Neural cell (in vitro differentiated cells): ENCODE data around the gene DSCAML1. TPM values are rescaled to one million over a fixed set of nuclear protein-coding genes. Genes with fewer than 3 reads are reported as not detected.

Source experiments
- H2AFZ ChIP-seq: fragments of 200-600, 300-800 bp; sonication (generic), shearing (Covaris generic); 2 replicates; pipeline ENCODE4 v1.6.0; 2014; ENCODE audit warnings: low read depth, mild to moderate bottlenecking, antibody characterized with exemption, low read length, moderate library complexity
- H3F3A ChIP-seq: fragments of 200-600 bp; shearing (Covaris generic); 2 replicates; pipeline ENCODE4 v1.6.1; 2016; ENCODE audit warnings: mild to moderate bottlenecking, moderate library complexity, mixed read lengths, antibody characterized with exemption, low read length; ENCODE audit not compliant: insufficient read depth, poor library complexity, severe bottlenecking
- H3K27ac ChIP-seq: fragments of 200-600, 300-800 bp; sonication (generic), shearing (Covaris generic); 2 replicates; pipeline ENCODE4 v1.5.1; 2014; ENCODE audit warnings: mild to moderate bottlenecking, low read length, moderate library complexity
- H3K27me3 ChIP-seq: fragments of 300-800, 200-600 bp; sonication (generic), shearing (Covaris generic); 2 replicates; pipeline ENCODE4 v1.6.0; 2014; ENCODE audit warnings: mild to moderate bottlenecking, low read depth, low read length, moderate library complexity; ENCODE audit not compliant: insufficient read depth
- H3K36me3 ChIP-seq: fragments of 300-800, 200-600 bp; sonication (generic), shearing (Covaris generic); 2 replicates; pipeline ENCODE4 v1.5.1; 2014; ENCODE audit warnings: mild to moderate bottlenecking, antibody characterized with exemption, low read length, moderate library complexity; ENCODE audit not compliant: insufficient read depth
- H3K4me2 ChIP-seq: fragments of 300-800, 200-600 bp; sonication (generic), shearing (Covaris generic); 2 replicates; pipeline ENCODE4 v1.6.0; 2014; ENCODE audit warnings: mild to moderate bottlenecking, low read length
- H3K4me3 ChIP-seq: fragments of 300-800, 200-600 bp; sonication (generic), shearing (Covaris generic); 2 replicates; pipeline ENCODE4 v1.5.1; 2014; ENCODE audit warnings: mild to moderate bottlenecking, low read length, moderate library complexity
- H3K79me2 ChIP-seq: fragments of 200-600 bp; shearing (Covaris generic); replicated peaks from 2 replicates; pipeline ENCODE4 v1.6.0; 2014; ENCODE audit warnings: mild to moderate bottlenecking, low read length, moderate library complexity; ENCODE audit not compliant: insufficient read depth
- H3K9ac ChIP-seq: fragments of 300-800, 200-600 bp; sonication (generic), shearing (Covaris generic); 2 replicates; pipeline ENCODE4 v1.6.1; 2016; ENCODE audit warnings: mild to moderate bottlenecking, low read length, mixed read lengths
- H3K9me2 ChIP-seq: fragments of 200-600 bp; shearing (Covaris generic); 2 replicates; pipeline ENCODE4 v1.6.1; 2016; ENCODE audit warnings: mild to moderate bottlenecking, low read length, mixed read lengths; ENCODE audit not compliant: insufficient read depth
- H3K9me3 ChIP-seq: fragments of 200-600, 300-800 bp; sonication (generic), shearing (Covaris generic); 2 replicates; pipeline ENCODE4 v1.6.1; 2016; ENCODE audit warnings: mild to moderate bottlenecking, mixed run types, low read length, moderate library complexity, mixed read lengths
- H4K20me1 ChIP-seq: fragments of 200-600 bp; shearing (Covaris generic); 2 replicates; pipeline ENCODE4 v1.6.1; 2016; ENCODE audit warnings: mild to moderate bottlenecking, mixed run types; ENCODE audit not compliant: insufficient read depth
- CTCF ChIP-seq: fragments of 450-650 bp; IDR thresholded peaks from 2 replicates; pipeline ENCODE4 v1.5.1; 2014; ENCODE audit warnings: antibody characterized with exemption, mild to moderate bottlenecking, moderate library complexity; ENCODE audit not compliant: poor library complexity, severe bottlenecking
- EP300 ChIP-seq: fragments of 450-650 bp; conservative IDR thresholded peaks from 2 replicates; pipeline ENCODE4 v1.6.1; 2014; ENCODE audit warnings: antibody characterized with exemption, mild to moderate bottlenecking, moderate library complexity; ENCODE audit not compliant: poor library complexity, severe bottlenecking
- EZH2 ChIP-seq: fragments of 200-600, 300-800 bp; shearing (Covaris generic), sonication (generic); IDR thresholded peaks from 2 replicates; pipeline ENCODE4 v1.6.1; 2014; ENCODE audit warnings: antibody characterized with exemption, low read length, borderline replicate concordance, mild to moderate bottlenecking; ENCODE audit not compliant: insufficient read depth, poor library complexity, severe bottlenecking
- MXI1 ChIP-seq: fragments of 450-650 bp; conservative IDR thresholded peaks from 2 replicates; pipeline ENCODE4 v1.6.1; 2014; ENCODE audit warnings: antibody characterized with exemption, mild to moderate bottlenecking; ENCODE audit not compliant: poor library complexity, severe bottlenecking
- POLR2AphosphoS5 ChIP-seq: IDR thresholded peaks from 2 replicates; pipeline ENCODE4 v1.6.1; 2012
- RAD21 ChIP-seq: fragments of 450-650 bp; conservative IDR thresholded peaks from 2 replicates; pipeline ENCODE4 v1.6.1; 2014; ENCODE audit warnings: antibody characterized with exemption, mild to moderate bottlenecking, moderate library complexity
- REST ChIP-seq: IDR thresholded peaks from 2 replicates; pipeline ENCODE4 v1.6.1; 2012; ENCODE audit warnings: borderline replicate concordance
- SMC3 ChIP-seq: fragments of 450-650 bp; conservative IDR thresholded peaks from 2 replicates; pipeline ENCODE4 v1.6.1; 2014; ENCODE audit warnings: antibody characterized with exemption, mild to moderate bottlenecking, moderate library complexity; ENCODE audit not compliant: poor library complexity
- TAF1 ChIP-seq: IDR thresholded peaks from 2 replicates; pipeline ENCODE4 v1.6.1; 2012; ENCODE audit warnings: low read depth
- polyA plus RNA-seq: library from polyadenylated mRNA; depleted of rRNA; stranded (reverse); fragments of >200 nt; gene quantifications from 2 replicates; pipeline ENCODE4 v1.2.3, GENCODE V29; 2014

Gene DSCAML1
- polyA plus RNA-seq, 1 donor from 2014 or later: 1.3 TPM

- Histone ChIP-seq H3K4me2 (no peak overlapping the region), H4K20me1 (no peaks in the 10 kb centered on the region), H3K79me2 (no peaks in the 10 kb centered on the region), H3K36me3 (no peaks in the 10 kb centered on the region), H3K9me2 (no peaks in the 10 kb centered on the region), H2AFZ (no peak overlapping the region), H3F3A (no peaks in the 10 kb centered on the region), H3K9me3 (no peaks in the 10 kb centered on the region), H3K27ac (no peak overlapping the region), H3K9ac (no peak overlapping the region), H3K27me3 (no peaks in the 10 kb centered on the region), H3K4me3 (no peak overlapping the region)
- TF ChIP-seq RAD21: no peak
Observed at GRCh38 chr11:117417856-117418255, 379.2 kb downstream of the DSCAML1 start.

GRCh38 chr11:117417342-117417741 is 379.7 kb downstream of the DSCAML1 start:
- Histone ChIP-seq H3F3A (no peaks in the 10 kb centered on the region), H3K27me3 (no peaks in the 10 kb centered on the region), H3K9me2 (no peaks in the 10 kb centered on the region), H3K9ac (no peak overlapping the region), H2AFZ (no peak overlapping the region), H3K79me2 (no peaks in the 10 kb centered on the region), H3K36me3 (no peaks in the 10 kb centered on the region), H3K27ac (no peak overlapping the region), H3K4me3 (no peak overlapping the region), H3K4me2 (no peak overlapping the region), H3K9me3 (no peaks in the 10 kb centered on the region), H4K20me1 (no peaks in the 10 kb centered on the region)
- TF ChIP-seq SMC3: no peak
- TF ChIP-seq MXI1: no peak
- TF ChIP-seq RAD21: no peak
- TF ChIP-seq POLR2AphosphoS5: no peak
- TF ChIP-seq TAF1: no peak
- no peak for TF ChIP-seq EZH2
- TF ChIP-seq REST: no peak
- TF ChIP-seq CTCF: no peak
- TF ChIP-seq EP300: no peak

- Histone ChIP-seq H3K9ac (no peak overlapping the region), H3K4me3 (no peak overlapping the region), H4K20me1 (no peaks in the 10 kb centered on the region), H3K36me3 (no peaks in the 10 kb centered on the region), H3K79me2 (no peaks in the 10 kb centered on the region), H2AFZ (no peak overlapping the region), H3K9me3 (no peaks in the 10 kb centered on the region), H3K4me2 (no peak overlapping the region), H3K9me2 (no peaks in the 10 kb centered on the region), H3F3A (no peaks in the 10 kb centered on the region), H3K27me3 (no peaks in the 10 kb centered on the region), H3K27ac (no peak overlapping the region)
- no peak for TF ChIP-seq REST
- no peak for TF ChIP-seq MXI1
- no peak for TF ChIP-seq CTCF
- no peak for TF ChIP-seq EP300
- TF ChIP-seq SMC3: no peak
- no peak for TF ChIP-seq TAF1
- no peak for TF ChIP-seq EZH2
- no peak for TF ChIP-seq RAD21
- TF ChIP-seq POLR2AphosphoS5: no peak
Observed at GRCh38 chr11:117415358-117415896, 381.6 kb downstream of the DSCAML1 start.
